Stimulated activated CD8-positive, alpha-beta memory T cell treated with anti-CD3 and anti-CD28 coated beads, Interleukin-2, amount 100 ng/mL, for 1 hour (primary cell): ENCODE data around the gene MTARC2.
"Not testable (repeated sequence)": the region's sequence is repeated elsewhere in the genome, so short reads cannot be mapped to it uniquely, and the experiment has no call there.

Experiments used
- DNase-seq, 2 donors: peaks; one replicate each; pipeline ENCODE4 v3.0.0-alpha.2; 2020; ENCODE audit warnings: low read depth in 2 of 2

Gene MTARC2

DNA sequence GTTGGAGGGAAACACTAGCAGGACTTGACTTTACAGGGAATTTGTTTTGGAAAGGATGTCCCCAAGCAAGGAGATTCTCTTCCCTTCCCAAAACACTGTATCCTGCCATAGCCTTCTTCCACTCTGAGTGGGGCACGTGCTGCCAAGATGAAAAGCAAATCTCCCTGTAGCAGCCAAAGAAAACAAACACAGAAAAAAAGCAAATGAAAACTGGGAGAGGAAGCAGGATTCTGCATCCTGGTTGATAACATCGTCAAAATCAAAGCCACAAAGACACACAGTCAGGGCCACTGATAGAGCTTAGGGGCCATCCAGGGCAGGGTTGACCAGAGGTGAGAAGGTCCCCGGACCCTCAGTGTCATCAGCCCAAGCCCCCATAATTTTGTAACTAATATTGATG, 16.0 kb upstream of the MTARC2 start:
- DNase-seq = no peak

GRCh38 chr1:220732621-220733020, 15.5 kb upstream of the MTARC2 start:
- no peak for DNase-seq

GRCh38 chr1:220733086-220733601, 15.0 kb upstream of the MTARC2 start:
- peak; percentile 40 to 62 for DNase-seq

DNA sequence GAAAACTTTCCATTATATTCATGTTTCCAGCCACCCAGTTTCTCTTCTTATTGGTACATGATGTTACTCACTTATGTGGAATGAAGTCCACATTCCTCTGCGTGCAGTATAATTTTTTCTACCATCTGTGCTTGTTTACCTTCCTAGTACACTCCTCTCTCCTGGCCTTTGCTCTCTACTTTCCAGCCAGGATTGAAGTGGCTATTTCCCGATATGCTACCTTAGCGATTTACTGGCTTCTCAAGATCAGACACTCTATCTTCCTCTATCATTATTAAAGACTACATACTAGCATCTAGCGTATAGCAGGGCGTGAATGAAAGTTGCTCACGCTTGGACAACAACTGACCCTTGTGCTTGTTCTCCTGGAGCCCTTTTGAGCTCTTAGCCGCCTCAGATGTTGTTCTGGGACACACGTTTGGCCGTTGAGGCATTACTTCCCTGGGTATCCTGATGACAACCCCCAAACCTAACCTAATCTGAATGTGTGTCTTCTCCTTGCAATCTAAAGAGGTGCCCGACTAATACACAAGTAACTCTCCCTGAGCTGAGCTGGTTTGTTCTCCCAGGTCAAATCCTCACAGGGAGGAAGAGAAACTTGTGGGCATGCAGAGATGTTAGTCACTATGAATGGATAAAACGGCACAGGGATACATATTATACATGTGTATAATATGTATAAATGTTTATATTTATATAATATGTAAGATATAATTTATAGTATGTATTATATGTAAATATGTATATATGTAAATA, 13.4 kb upstream of the MTARC2 start:
- DNase-seq = no peak

- DNase-seq = not testable (repeated sequence)
Observed at GRCh38 chr1:220736283-220736682, 11.8 kb upstream of the MTARC2 start.

- no peak for DNase-seq
Observed at GRCh38 chr1:220741349-220741748, 6.8 kb upstream of the MTARC2 start.

DNA sequence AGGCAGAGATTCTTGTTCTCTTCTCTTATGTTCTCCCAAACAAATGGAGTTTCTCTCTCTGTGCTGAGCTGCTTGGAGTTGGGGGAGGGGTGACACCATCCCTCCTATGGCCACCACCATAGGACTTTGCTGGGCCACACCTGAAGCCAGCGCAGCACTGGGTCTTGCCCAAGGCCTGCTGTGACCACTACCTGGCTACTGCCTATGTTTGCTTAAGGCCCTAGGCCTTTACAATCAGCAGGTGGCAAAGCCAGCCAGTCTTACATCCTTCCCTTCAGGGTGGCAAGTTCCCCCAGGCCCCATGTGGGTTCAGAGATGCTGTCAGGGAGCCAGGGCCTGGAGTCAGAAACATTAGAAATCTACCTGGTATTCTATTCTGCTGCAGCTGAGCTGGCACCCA, 6.3 kb upstream of the MTARC2 start:
- no peak for DNase-seq

GRCh38 chr1:220742520-220742919, 5.6 kb upstream of the MTARC2 start:
- DNase-seq = no peak

DNA sequence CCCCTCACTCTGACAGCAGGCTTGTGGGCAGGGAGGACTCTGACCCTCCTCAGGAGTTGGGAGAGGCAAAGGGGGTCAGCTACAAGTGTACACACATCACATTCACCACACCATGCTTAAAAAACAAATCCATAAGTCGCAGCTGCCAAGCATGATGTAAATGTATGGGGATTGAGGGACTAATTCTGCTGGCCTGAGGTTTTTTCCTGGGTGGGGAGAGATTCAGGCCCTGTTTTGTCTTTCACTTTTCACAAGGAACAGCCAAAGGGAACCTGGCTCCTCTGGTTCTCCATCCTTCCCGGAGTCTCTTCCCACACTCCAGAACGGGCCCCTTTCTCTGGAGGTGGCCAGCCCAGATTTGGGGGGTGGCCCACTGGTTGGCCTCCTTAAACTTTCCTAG, 1.3 kb upstream of the MTARC2 start:
- DNase-seq = no peak

GRCh38 chr1:220747437-220748088, 559 bp upstream of the MTARC2 start:
- no peak for DNase-seq

DNA sequence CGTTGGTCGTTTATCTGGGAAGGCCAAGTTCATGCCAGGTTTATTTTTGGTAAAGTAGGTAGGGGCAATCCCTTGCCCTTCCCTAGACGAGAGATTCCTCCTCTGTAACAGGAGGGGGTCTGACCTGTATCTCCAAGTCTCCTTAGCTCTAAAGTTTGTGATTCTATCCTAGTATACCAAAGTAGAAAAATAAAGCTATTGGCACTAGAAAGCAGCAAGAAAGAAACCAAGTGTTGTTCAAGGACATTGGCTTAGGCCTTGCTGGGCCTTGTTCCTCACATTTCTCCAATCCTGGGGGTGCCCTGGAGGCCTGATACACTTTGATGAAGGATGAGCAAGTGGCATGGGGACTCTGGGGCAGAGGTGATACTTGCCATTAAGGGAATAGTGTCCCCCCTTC, 814 bp downstream of the MTARC2 start:
- DNase-seq = no peak

DNA sequence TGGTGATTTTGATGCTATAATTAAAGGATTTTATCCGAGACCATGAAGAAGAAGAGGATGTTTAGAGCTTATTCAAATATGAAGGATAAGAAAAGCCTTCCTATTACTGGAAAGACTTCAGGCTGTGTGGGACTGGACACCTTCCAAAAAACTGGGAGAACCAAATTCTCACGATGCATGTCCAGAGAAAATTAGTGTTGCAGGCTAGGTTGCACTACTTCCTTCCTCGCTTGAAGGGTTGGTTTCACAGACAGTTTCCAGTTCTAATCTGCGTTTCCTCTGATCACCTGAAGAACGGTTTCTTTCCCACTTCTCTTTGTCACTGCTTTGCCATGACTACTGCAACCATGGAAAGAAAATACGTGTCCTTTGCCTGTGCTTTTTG, 2.0 kb downstream of the MTARC2 start:
- DNase-seq = no peak

DNA sequence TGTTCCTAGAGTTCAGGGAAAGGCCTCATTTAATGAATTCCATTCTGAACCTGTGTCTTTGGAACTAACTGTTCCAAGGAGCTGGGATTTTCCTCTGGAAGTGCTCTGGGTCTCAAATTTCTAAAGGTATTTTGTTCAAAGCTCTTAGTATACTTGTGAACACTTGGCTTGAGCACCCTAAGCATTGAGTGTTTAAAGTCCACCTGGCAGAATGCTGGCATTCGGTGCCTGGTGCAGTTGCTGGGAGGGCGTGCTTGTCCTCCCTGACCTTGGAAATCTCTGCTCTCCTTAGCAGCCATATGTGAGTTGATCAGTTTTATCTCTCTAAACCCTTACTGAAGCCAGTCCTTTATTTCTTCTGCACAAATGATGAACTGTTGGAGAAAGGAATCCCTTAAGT, 3.0 kb downstream of the MTARC2 start:
- no peak for DNase-seq

DNA sequence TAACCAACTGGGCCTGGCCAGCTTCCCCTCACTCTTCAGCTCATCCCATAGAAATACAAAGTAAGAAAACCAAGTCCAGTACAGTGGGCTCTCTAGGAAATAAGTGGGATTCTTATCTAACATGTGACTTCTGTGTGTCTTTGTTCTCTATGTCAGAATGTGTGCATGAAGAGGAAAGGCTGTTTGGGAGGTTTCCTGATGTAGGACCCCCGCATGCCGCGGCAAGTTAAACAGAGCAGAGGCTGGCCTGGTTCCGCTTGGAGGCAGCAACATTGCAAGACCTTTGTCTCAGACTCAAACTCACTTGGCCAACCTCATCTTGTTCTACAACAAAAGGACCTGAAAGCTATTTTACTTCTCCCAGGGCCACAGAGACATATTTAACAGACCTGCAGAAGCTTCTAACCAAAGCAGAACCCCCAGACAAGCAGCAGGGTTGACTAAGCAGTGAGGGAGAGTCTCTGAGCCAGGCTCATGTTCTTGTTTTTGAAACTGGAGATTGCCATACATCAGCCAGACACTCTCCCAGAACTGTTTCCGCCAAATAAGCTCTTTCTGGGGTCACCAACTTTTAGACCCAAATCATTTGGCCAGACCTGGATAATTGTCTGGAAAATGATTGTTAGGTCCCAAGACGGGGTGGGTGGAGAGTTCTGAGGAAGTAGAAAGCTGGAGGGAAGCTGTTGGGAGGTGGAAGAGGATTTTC, 6.2 kb downstream of the MTARC2 start:
- DNase-seq = no peak

DNA sequence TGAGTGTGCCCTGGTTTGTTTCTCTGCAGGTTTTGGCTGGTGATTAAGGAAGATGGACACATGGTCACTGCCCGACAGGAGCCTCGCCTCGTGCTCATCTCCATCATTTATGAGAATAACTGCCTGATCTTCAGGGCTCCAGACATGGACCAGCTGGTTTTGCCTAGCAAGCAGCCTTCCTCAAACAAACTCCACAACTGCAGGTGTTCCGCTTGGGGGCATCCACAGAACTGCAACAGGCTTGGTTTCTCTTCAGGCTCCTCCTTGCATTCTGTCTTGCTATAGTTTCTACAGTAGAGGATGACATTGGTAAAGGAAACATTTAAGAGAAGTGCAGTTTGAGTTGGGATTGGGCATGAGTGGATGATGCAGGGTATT, 6.8 kb downstream of the MTARC2 start:
- DNase-seq = no peak

DNA sequence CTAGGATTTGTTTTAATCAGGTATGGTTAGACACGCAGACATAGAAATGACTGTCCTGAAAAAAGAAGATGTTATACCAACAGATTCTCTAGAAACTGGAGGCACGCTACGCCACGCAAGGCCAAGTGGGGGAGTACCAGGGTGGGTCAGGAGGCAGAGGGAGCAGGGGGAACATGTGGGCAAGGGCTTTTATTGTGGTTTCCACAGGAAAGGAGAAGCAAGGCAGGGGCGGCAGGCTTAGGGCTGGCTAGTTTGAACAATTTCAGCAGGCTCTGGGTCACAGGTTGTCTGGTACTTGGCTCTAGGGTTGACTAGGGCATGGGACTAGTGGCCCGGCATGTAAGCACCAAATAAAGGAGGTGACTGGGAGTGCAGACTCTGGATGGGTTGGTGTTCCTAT, 7.2 kb downstream of the MTARC2 start:
- DNase-seq = no peak

GRCh38 chr1:220757441-220757840, 9.3 kb downstream of the MTARC2 start:
- DNase-seq = no peak

- DNase-seq = no peak
Observed at GRCh38 chr1:220759147-220759546, 11.0 kb downstream of the MTARC2 start.

DNA sequence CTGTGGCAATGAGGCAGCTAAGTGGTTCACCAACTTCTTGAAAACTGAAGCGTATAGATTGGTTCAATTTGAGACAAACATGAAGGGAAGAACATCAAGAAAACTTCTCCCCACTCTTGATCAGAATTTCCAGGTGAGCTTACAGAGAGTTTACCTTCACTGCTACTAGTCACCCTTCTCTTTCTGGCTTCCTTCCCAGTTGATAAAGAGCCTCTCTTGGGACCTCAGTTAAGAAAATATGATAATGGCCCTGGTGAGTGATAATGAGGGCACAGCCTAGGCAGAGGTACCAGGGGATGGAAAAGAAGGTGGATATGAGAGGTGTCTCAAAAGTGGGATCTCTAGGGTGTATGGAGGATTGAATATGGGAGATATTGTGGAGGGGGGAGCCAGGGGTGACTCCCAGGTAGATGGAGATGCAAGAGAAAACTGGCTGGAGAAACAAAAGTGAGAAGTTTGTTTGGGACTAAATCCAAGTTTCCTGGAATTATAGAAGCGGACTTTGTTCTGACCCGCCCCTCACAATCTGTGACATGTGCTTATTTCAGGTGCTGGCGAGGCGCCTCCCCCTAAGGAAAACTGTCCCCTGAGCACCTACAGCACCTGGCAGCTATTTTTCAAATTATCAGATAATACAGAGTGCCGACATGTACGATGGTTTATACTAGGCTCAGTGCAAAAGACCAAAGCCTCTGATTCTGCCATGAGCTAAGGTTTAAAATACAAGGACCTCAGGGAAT, 13.7 kb downstream of the MTARC2 start:
- DNase-seq = no peak

DNA sequence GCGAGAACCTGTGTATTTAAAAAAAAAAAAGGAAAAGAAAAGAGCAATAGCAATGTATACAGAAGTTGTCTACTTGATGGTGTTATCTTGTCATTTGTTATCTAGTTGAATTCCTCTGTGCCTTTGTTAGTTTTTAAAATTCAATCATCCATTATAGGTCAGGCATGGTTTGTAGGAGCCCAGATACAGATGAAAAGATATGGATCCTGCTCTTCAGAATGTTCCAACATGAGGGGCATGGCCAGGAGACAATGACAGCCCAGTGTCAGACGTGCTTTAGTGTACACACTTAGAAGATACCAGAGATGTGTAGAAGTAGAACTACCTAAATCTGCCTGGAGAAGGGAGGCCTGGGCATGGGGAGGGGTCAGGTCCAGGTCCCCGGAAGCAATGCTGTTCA, 16.6 kb downstream of the MTARC2 start:
- no peak for DNase-seq

- DNase-seq = no peak
Observed at GRCh38 chr1:220767312-220768125, 19.4 kb downstream of the MTARC2 start.
